Uterine smooth muscle cell (primary cell): ENCODE results near the gene CRIP3. TPM values are rescaled to one million over a fixed set of nuclear protein-coding genes. Genes with fewer than 3 reads are reported as not detected.

Experiments used
- total RNA-seq: library from RNA; depleted of rRNA; stranded (reverse); fragments of >200 nt; gene quantifications from 2 replicates; pipeline ENCODE4 v1.2.3, GENCODE V29; 2014

The CRIP3 gene, protein sequence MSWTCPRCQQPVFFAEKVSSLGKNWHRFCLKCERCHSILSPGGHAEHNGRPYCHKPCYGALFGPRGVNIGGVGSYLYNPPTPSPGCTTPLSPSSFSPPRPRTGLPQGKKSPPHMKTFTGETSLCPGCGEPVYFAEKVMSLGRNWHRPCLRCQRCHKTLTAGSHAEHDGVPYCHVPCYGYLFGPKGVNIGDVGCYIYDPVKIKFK
- total RNA-seq = not detected in 2 replicates

DNA sequence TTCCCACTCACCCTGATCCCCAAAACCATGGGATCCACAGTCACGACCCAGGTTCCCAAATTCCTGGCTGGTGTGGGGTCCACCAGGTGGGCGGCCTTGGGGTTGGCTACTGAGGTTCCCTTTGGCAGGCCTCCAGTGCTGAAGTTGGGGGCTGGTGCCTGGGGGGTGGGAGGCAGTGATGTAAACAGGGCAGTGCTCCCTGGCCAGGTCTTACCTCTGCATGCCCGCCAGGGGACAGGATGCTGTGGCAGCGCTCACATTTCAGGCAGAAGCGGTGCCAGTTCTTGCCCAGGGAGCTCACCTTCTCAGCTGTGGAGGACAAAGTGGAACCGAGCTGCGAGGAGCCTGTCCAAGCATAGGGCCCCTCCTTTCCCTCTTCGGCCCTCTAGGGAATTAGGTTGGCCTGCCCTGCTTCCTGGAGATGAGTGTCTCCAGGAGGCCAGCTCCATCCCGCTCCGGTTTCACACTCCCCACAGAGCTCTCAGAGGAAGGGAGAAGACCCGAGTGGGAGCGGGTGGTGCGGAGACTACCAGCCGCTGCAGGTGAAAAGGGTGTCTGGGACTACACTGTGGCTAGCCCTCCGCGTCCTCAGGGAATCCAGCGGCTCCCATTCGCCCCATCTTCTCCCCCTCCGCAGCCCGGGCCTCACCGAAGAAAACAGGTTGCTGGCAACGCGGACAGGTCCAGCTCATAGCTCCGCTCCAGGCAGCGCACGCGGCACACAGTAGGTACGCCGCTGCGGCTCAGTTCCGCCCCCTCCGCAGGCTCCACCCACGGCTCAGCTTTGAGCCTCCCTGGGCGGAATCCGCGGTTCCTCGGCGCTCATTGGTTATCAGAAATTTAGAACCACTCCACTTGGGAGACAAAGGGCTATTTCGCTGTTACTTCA, at the start of gene CRIP3:
Gene CRIP3 (minus strand): TSS at position 726 of the 889 bp plus-strand sequence. CDS start 34 bp downstream, at position 692.

DNA sequence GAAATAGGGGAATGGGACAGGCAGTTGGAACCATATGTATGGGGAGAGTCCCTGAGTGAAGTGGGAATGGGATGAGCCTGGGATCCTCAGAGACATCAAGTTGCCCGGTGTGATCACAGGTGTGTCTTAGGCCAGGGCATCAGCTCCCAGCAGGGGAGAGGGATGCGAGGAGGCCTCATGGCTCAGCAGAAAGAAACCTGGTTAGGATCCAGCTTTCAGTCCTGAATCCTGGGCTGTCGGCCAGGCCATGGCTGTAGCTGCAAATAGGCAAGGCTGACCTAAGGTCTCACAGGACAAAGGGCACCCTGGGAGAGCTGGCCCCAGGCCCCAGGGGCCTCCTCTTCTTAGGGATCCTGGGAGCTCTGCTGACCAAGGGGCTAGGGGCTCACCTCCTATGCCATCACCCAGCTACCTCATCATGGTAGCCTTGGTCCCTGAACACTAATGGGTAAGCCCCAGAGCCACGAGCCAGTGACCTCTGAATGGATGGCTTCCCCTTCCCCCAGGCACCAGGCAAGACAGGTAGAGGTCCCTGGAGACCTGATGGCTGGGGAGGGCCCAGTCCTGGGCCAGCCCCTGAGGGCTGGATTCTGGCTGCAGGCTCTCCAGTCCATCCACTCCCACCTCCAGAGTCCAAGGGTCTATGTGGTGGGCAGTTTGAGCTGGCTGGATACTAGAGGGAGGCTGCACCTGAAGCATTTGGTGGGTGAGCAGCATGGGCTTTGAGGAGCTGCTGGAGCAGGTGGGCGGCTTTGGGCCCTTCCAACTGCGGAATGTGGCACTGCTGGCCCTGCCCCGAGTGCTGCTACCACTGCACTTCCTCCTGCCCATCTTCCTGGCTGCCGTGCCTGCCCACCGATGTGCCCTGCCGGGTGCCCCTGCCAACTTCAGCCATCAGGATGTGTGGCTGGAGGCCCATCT, 10.7 kb downstream of the CRIP3 start, which contains the start of gene SLC22A7:
Gene SLC22A7 (plus strand): TSS at position 617 of the 921 bp plus-strand sequence. CDS start 99 bp downstream, at position 716.

Other genes starting within 250 kb of the CRIP3 start
- gene MRPL2, start 249.4 kb downstream of the CRIP3 start, total RNA-seq = 18.0 and 25.0 TPM in 2 replicates
- gene KLC4, start 249.2 kb downstream of the CRIP3 start, total RNA-seq = 11.8 and 19.5 TPM in 2 replicates
- gene PTK7, start 232.5 kb downstream of the CRIP3 start, total RNA-seq = 58.0 and 166 TPM in 2 replicates
- 20.7 and 21.4 TPM in 2 replicates for gene SRF, start 137.6 kb downstream of the CRIP3 start, total RNA-seq
- 26.0 and 39.2 TPM in 2 replicates for gene CUL9, start 126.6 kb downstream of the CRIP3 start, total RNA-seq
- gene DNPH1, start 79.3 kb downstream of the CRIP3 start, total RNA-seq = 62.9 and 63.7 TPM in 2 replicates
- gene TTBK1, start 65.3 kb downstream of the CRIP3 start, total RNA-seq = under 0.01 TPM in 1 of 2 replicates, not detected in the other
- not detected in 2 replicates for gene SLC22A7, start 10.6 kb downstream of the CRIP3 start, total RNA-seq
- gene ZNF318, start 60.8 kb upstream of the CRIP3 start, total RNA-seq = 5.5 and 7.5 TPM in 2 replicates
- 18.4 and 24.6 TPM in 2 replicates for gene ABCC10, start 118.7 kb upstream of the CRIP3 start, total RNA-seq
- 0.66 and 1.1 TPM in 2 replicates for gene DLK2, start 146.7 kb upstream of the CRIP3 start, total RNA-seq
- gene TJAP1, start 168.7 kb upstream of the CRIP3 start, total RNA-seq = 9.9 and 10.1 TPM in 2 replicates
- gene LRRC73, start 201.5 kb upstream of the CRIP3 start, total RNA-seq = 0.44 and 0.62 TPM in 2 replicates
- gene YIPF3, start 208.1 kb upstream of the CRIP3 start, total RNA-seq = 72.5 and 97.2 TPM in 2 replicates
- gene POLR1C, start 208.3 kb upstream of the CRIP3 start, total RNA-seq = 27.7 and 45.9 TPM in 2 replicates